ENCODE data around the gene TWIST2. TPM values are rescaled to one million over a fixed set of nuclear protein-coding genes. Genes with fewer than 3 reads are reported as not detected.
A peak's percentile ranks its signal among the peaks of the same experiment; 100 is the strongest.

TWIST2 gene
- total RNA-seq, 4 donors from 2014 or later = 10.4 to 30.1 (median 20.8) TPM

DNA sequence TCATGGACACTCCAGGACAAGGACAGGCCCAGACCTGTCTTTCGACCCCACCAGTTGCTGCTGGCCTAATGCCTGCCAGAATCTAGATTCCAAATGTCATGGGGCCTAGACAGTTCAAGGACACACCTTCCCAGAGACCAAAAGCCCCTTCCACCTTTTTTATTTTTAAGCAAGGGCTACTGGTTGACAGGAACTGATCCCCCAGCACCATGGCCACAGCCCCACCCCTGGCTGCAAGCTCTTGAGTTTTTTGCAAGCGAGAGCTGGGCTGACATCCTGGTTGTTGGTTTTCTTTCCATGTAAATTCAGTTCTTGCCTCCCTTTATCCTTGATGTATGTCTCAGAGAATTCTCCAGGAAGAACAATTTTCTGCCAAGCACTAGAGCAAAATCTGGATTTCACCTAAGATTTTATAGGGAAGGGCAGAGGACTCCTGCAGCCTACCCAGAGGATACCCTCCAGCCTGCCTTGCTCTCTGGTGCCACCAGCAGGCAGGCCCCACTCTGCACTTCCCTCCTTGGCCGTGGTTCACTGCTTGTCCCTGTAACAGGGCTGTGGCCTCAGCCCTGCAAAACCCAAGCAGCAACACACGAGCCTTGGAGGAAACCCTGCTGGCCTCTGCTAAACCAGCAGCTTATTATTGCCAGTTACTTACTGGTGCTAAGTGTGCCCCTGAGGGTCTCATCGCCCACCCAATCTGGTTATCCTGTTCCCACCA, 97.7 kb downstream of the TWIST2 start:
- no peaks in the 10 kb centered on the region for H3K27me3 ChIP-seq
- no peaks in the 10 kb centered on the region for H3K9me3 ChIP-seq
- H3K36me3 ChIP-seq = no peaks in the 10 kb centered on the region
- intact Hi-C loops (cut with DNase I) = no loop called here
- no peak overlapping the region for H3K4me3 ChIP-seq (replicated peaks in 1 of 3)
- H3K4me1 ChIP-seq = no peaks in the 10 kb centered on the region
- TF ChIP-seq, protein P1, sequence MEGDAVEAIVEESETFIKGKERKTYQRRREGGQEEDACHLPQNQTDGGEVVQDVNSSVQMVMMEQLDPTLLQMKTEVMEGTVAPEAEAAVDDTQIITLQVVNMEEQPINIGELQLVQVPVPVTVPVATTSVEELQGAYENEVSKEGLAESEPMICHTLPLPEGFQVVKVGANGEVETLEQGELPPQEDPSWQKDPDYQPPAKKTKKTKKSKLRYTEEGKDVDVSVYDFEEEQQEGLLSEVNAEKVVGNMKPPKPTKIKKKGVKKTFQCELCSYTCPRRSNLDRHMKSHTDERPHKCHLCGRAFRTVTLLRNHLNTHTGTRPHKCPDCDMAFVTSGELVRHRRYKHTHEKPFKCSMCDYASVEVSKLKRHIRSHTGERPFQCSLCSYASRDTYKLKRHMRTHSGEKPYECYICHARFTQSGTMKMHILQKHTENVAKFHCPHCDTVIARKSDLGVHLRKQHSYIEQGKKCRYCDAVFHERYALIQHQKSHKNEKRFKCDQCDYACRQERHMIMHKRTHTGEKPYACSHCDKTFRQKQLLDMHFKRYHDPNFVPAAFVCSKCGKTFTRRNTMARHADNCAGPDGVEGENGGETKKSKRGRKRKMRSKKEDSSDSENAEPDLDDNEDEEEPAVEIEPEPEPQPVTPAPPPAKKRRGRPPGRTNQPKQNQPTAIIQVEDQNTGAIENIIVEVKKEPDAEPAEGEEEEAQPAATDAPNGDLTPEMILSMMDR (IDR thresholded peaks at IDR 0.05) = peak in 1 of 6 experiments; percentile 39
- no peak for TF ChIP-seq POLR2A (IDR thresholded peaks at IDR 0.05)
- no peak overlapping the region for H3K27ac ChIP-seq
- 65 to 80% methylated on average over 4 to 5 of the region's 5 CpGs for WGBS, 2 donors
- peak in 1 of 2 donors; percentile 11 for DNase-seq

- DNase-seq = no peak
- 53 to 92% methylated on average over 3 to 5 of the region's 6 CpGs for WGBS, 2 donors
- Histone ChIP-seq H3K4me3 (replicated peaks in 1 of 3) (no peak overlapping the region), H3K27ac (no peak overlapping the region), H3K36me3 (no peaks in the 10 kb centered on the region), H3K27me3 (no peaks in the 10 kb centered on the region), H3K4me1 (no peaks in the 10 kb centered on the region), H3K9me3 (no peaks in the 10 kb centered on the region)
- TF ChIP-seq POLR2A (IDR thresholded peaks at IDR 0.05) = no peak
- TF ChIP-seq, protein P1 (IDR thresholded peaks at IDR 0.05) = no peak
- intact Hi-C loops (cut with DNase I) = no loop called here
Observed at GRCh38 chr2:238946318-238947242, 98.7 kb downstream of the TWIST2 start.

GRCh38 chr2:238947243-238947760, 99.4 kb downstream of the TWIST2 start:
- TF ChIP-seq, protein P1 (IDR thresholded peaks at IDR 0.05) = no peak
- TF ChIP-seq POLR2A (IDR thresholded peaks at IDR 0.05) = no peak
- no peaks in the 10 kb centered on the region for H3K27me3 ChIP-seq
- DNase-seq = no peak
- H3K4me3 ChIP-seq (replicated peaks in 1 of 3) = no peak overlapping the region
- 80 to 99% methylated on average over 3 to 4 of the region's 9 CpGs for WGBS, 2 donors
- H3K27ac ChIP-seq = no peak overlapping the region
- no peaks in the 10 kb centered on the region for H3K36me3 ChIP-seq
- H3K4me1 ChIP-seq = no peaks in the 10 kb centered on the region
- H3K9me3 ChIP-seq = no peaks in the 10 kb centered on the region
- intact Hi-C loops (cut with DNase I) = no loop called here

- Histone ChIP-seq H3K4me1 (no peaks in the 10 kb centered on the region), H3K36me3 (no peaks in the 10 kb centered on the region), H3K9me3 (no peaks in the 10 kb centered on the region), H3K27ac (no peak overlapping the region), H3K4me3 (replicated peaks in 1 of 3) (no peak overlapping the region), H3K27me3 (no peaks in the 10 kb centered on the region)
- WGBS, 2 donors = 66 to 74% methylated on average over 10 of the region's 10 CpGs
- intact Hi-C loops (cut with DNase I) = no loop called here
- DNase-seq = no peak
- TF ChIP-seq POLR2A (IDR thresholded peaks at IDR 0.05) = no peak
- TF ChIP-seq, protein P1 (IDR thresholded peaks at IDR 0.05) = no peak
Observed at GRCh38 chr2:238947920-238948710, 100.2 kb downstream of the TWIST2 start.

All from thyroid gland (tissue), 4 donors.